Esophagus mucosa (tissue), 1 donor: ENCODE results near the gene AGPAT2. TPM values are rescaled to one million over a fixed set of nuclear protein-coding genes. Genes with fewer than 3 reads are reported as not detected.

Source experiments
- ATAC-seq: fragments of 200-7000 bp; cut with Tn5 transposase; one replicate; pipeline ENCODE4 v1.9.1; 2020
- total RNA-seq: library from RNA; stranded (reverse); gene quantifications from one replicate; pipeline ENCODE4 v1.2.4, GENCODE V29; 2023
- donor health status: DM: yes; HTN: yes; CAD: no.

AGPAT2 gene
- total RNA-seq, 1 donor from 2014 or later: 91.7 TPM

GRCh38 chr9:136673088-136673974 is 13.9 kb downstream of the AGPAT2 start:
- ATAC-seq: no peak

- ATAC-seq: no peak
These were observed 14.7 kb downstream of the AGPAT2 start for GRCh38 chr9:136672431-136673087.

- ATAC-seq: no peak
These were observed 15.4 kb downstream of the AGPAT2 start for GRCh38 chr9:136671646-136672430.

- no peak for ATAC-seq
These were observed 16.0 kb downstream of the AGPAT2 start for GRCh38 chr9:136671254-136671614.

GRCh38 chr9:136670576-136671253 is 16.5 kb downstream of the AGPAT2 start:
- ATAC-seq: no peak

GRCh38 chr9:136669791-136670464 is 17.3 kb downstream of the AGPAT2 start:
- ATAC-seq: no peak

- ATAC-seq: no peak
These were observed 18.1 kb downstream of the AGPAT2 start for GRCh38 chr9:136668983-136669790.

- ATAC-seq: peak; percentile 1
These were observed 19.1 kb downstream of the AGPAT2 start for GRCh38 chr9:136667940-136668760.

- no peak for ATAC-seq
These were observed 19.9 kb downstream of the AGPAT2 start for GRCh38 chr9:136667214-136667939.

GRCh38 chr9:136666372-136667213 is 20.7 kb downstream of the AGPAT2 start:
- ATAC-seq: no peak

- ATAC-seq: no peak
These were observed 21.4 kb downstream of the AGPAT2 start for GRCh38 chr9:136665704-136666371.

GRCh38 chr9:136665111-136665703 is 22.1 kb downstream of the AGPAT2 start:
- ATAC-seq: no peak

- ATAC-seq: no peak
These were observed 23.0 kb downstream of the AGPAT2 start for GRCh38 chr9:136664000-136664915.

GRCh38 chr9:136662656-136663581 is 24.3 kb downstream of the AGPAT2 start, which contains the start of gene EGFL7:
EGFL7 (plus strand) TSS chr9:136662916; CDS start chr9:136668283, 5,367 bp downstream.
- peak; percentile 16 for ATAC-seq

- no peak for ATAC-seq
These were observed 25.0 kb downstream of the AGPAT2 start for GRCh38 chr9:136662326-136662655.
